HepG2 (cell line): Measurements from ENCODE around the gene CD81.

Experiments used
- MED1 ChIP-seq: sonication (generic); formaldehyde crosslinking; IDR thresholded peaks from 2 replicates; pipeline ENCODE4 v1.4.0; 2020; ENCODE audit warnings: missing genetic modification reagents
- ZFP36 ChIP-seq: fragments of 150-350 bp; IDR thresholded peaks from 2 replicates; pipeline ENCODE4 v1.6.1; 2018; ENCODE audit warnings: borderline replicate concordance, low read length, low read depth; ENCODE audit not compliant: partially characterized antibody
- ZFX ChIP-seq: sonication (generic); formaldehyde crosslinking; IDR thresholded peaks from 2 replicates; pipeline ENCODE4 v1.4.0; 2020; ENCODE audit warnings: mild to moderate bottlenecking, low read depth, missing genetic modification reagents, moderate library complexity

GRCh38 chr11:2351701-2352100 is 25.4 kb upstream of the CD81 start:
- no peak for TF ChIP-seq MED1
- TF ChIP-seq ZFP36: no peak
- TF ChIP-seq ZFX (CRISPR knock-in tag): no peak
